Esophagus muscularis mucosa (tissue), 4 donors: ENCODE data around the gene HMG20B. TPM values are rescaled to one million over a fixed set of nuclear protein-coding genes. Genes with fewer than 3 reads are reported as not detected.
A peak's percentile ranks its signal among the peaks of the same experiment; 100 is the strongest.
"Not testable (repeated sequence)": the region's sequence is repeated elsewhere in the genome, so short reads cannot be mapped to it uniquely, and the experiment has no call there.

Source experiments
- DNase-seq: peaks from one replicate; pipeline ENCODE4 v3.0.0-alpha.2; 2017; ENCODE audit errors: extremely low spot score
- H3K27ac ChIP-seq, 4 donors: fragments of 200-600 bp; sonication (generic); replicated peaks in 1 of 4; 1 replicate in 3 of 4; 2 replicates in 1 of 4; pipeline ENCODE4 v1.5.1; 2016 to 2019; ENCODE audit warnings: mild to moderate bottlenecking in 1 of 4
- H3K27me3 ChIP-seq, 4 donors: fragments of 200-600 bp; sonication (generic); one replicate each; pipeline versions ENCODE4 v1.5.1 to v1.6.0; 2016 to 2019
- H3K36me3 ChIP-seq, 4 donors: fragments of 200-600 bp; sonication (generic); one replicate each; pipeline ENCODE4 v1.5.1; 2016 to 2019
- H3K4me1 ChIP-seq, 4 donors: fragments of 200-600 bp; sonication (generic); one replicate each; pipeline ENCODE4 v1.5.1; 2016 to 2019
- H3K4me3 ChIP-seq, 4 donors: fragments of 200-600 bp; sonication (generic); 1 replicate in 2 of 4; 2 replicates in 2 of 4; pipeline ENCODE4 v1.5.1; 2016 to 2019; ENCODE audit warnings: mild to moderate bottlenecking in 4 of 4, moderate library complexity in 1 of 4
- H3K9me3 ChIP-seq, 4 donors: fragments of 200-600 bp; sonication (generic); 1 replicate in 3 of 4; 2 replicates in 1 of 4; pipeline ENCODE4 v1.5.1; 2016 to 2019
- EP300 ChIP-seq: sonication (generic); formaldehyde crosslinking; IDR thresholded peaks from one replicate; pipeline ENCODE4 v1.6.1; 2017; ENCODE audit warnings: antibody characterized with exemption
- POLR2A ChIP-seq: fragments of 450-650 bp; IDR thresholded peaks from one replicate; pipeline ENCODE4 v1.6.1; 2017; ENCODE audit warnings: antibody characterized with exemption, moderate library complexity, mild to moderate bottlenecking, low read depth
- POLR2AphosphoS5 ChIP-seq, 2 donors: sonication (generic); formaldehyde crosslinking; IDR thresholded peaks; one replicate each; pipeline ENCODE4 v1.6.1; 2017; ENCODE audit warnings: antibody characterized with exemption in 2 of 2
- WGBS: methylation state at CpG from one replicate; pipeline ENCODE4 v1.1.5; 2018; 5-methylcytosine and 5-hydroxymethylcytosine counted together
- intact Hi-C: fragments of 100-400 bp; cut with DNase I; formaldehyde crosslinking; loops from one replicate; pipeline ENCODE4 v1.15.1; 2023
- total RNA-seq, 4 donors: library from RNA; depleted of rRNA; stranded (reverse); fragments of >200 nt; gene quantifications; one replicate each; pipeline versions ENCODE4 v1.1.0 to v1.2.1, GENCODE V29; 2016
- TF ChIP-seq, protein P1 (sequence below), 3 experiments: fragments of 200-600 bp in 2 of 3; fragments of 450-650 bp in 1 of 3; sonication (generic) in 2 of 3; IDR thresholded peaks; one replicate each; pipeline ENCODE4 v1.5.1; 2017 to 2019; ENCODE audit warnings: antibody characterized with exemption in 3 of 3, mild to moderate bottlenecking in 2 of 3, moderate library complexity in 1 of 3

The HMG20B gene
- total RNA-seq, 4 donors from 2014 or later = 136 to 202 (median 161) TPM

DNA sequence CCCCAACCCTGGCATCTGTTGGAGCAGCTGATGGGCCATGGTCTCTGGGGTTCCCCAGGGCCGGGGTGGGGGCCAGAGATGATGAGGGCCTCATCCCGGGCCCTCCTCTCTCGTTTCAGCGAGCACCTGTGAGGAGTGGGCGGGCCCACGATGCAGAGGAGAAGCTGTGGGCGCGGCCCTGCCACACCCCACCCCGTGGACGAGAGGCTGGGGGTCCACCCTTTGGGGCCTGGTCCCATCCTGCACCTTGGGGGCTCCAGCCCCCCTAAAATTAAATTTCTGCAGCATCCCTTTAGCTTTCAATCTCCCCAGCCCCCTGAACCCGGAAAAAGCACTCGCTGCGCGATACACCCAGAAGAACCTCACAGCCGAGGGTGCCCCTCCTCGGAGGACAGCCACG lies 5.6 kb downstream of the HMG20B start:
- no peak overlapping the region for H3K4me3 ChIP-seq
- H3K36me3 ChIP-seq = peaks cover 5 to 14% (median 12%) of the 10 kb centered on the region in 4 donors
- TF ChIP-seq POLR2AphosphoS5 (IDR thresholded peaks at IDR 0.05) (no peak), EP300 (no peak), POLR2A (no peak)
- TF ChIP-seq, protein P1, sequence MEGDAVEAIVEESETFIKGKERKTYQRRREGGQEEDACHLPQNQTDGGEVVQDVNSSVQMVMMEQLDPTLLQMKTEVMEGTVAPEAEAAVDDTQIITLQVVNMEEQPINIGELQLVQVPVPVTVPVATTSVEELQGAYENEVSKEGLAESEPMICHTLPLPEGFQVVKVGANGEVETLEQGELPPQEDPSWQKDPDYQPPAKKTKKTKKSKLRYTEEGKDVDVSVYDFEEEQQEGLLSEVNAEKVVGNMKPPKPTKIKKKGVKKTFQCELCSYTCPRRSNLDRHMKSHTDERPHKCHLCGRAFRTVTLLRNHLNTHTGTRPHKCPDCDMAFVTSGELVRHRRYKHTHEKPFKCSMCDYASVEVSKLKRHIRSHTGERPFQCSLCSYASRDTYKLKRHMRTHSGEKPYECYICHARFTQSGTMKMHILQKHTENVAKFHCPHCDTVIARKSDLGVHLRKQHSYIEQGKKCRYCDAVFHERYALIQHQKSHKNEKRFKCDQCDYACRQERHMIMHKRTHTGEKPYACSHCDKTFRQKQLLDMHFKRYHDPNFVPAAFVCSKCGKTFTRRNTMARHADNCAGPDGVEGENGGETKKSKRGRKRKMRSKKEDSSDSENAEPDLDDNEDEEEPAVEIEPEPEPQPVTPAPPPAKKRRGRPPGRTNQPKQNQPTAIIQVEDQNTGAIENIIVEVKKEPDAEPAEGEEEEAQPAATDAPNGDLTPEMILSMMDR (IDR thresholded peaks at IDR 0.05) = no peak
- peaks cover 20 to 68% (median 54%) of the 10 kb centered on the region in 4 donors for H3K4me1 ChIP-seq
- no peaks in the 10 kb centered on the region for H3K9me3 ChIP-seq
- 78% methylated on average over 6 of the region's 17 CpGs for WGBS
- H3K27me3 ChIP-seq = no peaks in the 10 kb centered on the region
- DNase-seq = no peak
- peak overlapping the region in 3 of 4 donors; percentile 5 to 85 (median 80) for H3K27ac ChIP-seq
- intact Hi-C loops = loop anchor here (5.0 kb wide), 1 partner anchor 39 kb away; no protein-coding TSS in a partner anchor

DNA sequence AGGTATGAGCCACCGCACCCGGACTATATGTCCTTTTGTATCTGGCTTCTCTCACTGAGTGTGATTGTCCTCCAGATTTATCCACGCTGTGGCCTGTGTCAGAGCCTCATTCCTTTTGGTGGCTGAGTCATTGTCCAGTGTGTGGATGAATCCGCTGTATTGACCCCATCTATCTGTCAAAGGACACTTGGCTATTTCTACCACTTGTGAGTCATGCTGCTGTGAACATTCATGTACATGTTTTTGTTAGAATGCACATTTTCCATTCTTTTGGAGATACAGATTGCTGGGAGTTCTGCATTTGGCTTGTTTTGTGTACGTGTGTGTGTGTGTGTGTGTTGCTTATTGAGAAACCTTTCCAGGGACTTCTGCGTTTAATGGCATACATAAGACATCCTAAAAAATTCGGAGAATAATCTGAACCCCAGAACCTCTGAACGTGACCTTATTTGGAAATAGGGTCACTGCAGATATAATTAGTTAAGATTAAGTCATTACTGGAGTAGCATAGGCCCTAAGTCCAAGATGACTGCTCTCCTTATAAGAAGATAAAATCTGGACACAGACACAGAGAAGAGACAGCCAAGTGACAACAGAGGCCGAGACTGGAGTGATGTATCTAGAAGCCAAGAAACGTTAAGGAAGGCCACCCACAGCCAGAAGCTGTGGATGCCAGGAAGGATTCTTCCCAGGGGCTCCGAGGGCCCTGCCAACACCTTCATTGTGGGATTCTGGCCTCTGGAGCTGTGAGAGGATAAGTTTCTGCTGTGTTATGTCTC lies 7.6 kb downstream of the HMG20B start:
- 29% methylated on average over 11 of the region's 11 CpGs for WGBS
- H3K27ac ChIP-seq = peak overlapping the region; percentile 61 to 85 (median 76)

DNA sequence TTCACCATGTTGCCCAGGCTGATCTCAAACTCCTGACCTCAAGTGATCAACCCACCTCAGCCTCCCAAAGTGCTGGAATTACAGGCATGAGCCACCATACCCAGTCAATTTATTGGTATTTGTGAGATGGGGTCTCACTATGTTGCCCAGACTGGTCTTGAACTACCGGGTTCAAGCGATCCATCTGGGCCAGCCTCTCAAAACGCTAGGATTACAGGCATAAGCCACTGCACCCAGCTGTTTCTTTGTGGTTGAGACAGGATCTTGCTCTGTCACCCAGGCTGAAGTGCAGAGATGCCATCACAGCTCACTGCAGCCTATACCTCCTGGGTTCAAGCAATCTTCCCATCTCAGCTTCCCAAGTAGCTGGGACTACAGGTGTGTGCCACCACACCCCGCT lies 9.0 kb downstream of the HMG20B start:
- H3K27me3 ChIP-seq = peaks cover 0 to 15% (median 0%) of the 10 kb centered on the region in 4 donors
- peak overlapping the region in 3 of 4 donors; percentile 75 to 85 (median 76) for H3K27ac ChIP-seq
- intact Hi-C loops, H3K4me3 ChIP-seq, DNase-seq, H3K9me3 ChIP-seq, H3K36me3 ChIP-seq: not testable (repeated sequence)
- WGBS = 85% methylated on average over 4 of the region's 4 CpGs
- peaks cover 13 to 53% (median 42%) of the 10 kb centered on the region in 4 donors for H3K4me1 ChIP-seq

More for the DNA sequence above, 7.6 kb downstream of the HMG20B start:
- no peak for TF ChIP-seq EP300
- TF ChIP-seq POLR2AphosphoS5 (IDR thresholded peaks at IDR 0.05) = peak; percentile 33 to 48
- Histone ChIP-seq H3K27me3 (peaks cover 0 to 3% (median 0%) of the 10 kb centered on the region in 4 donors), H3K4me1 (peaks cover 13 to 53% (median 42%) of the 10 kb centered on the region in 4 donors), H3K4me3 (no peak overlapping the region), H3K9me3 (no peaks in the 10 kb centered on the region), H3K36me3 (peaks cover 0 to 9% (median 4%) of the 10 kb centered on the region in 4 donors)
- no peak for DNase-seq
- intact Hi-C loops = no loop called here

DNA sequence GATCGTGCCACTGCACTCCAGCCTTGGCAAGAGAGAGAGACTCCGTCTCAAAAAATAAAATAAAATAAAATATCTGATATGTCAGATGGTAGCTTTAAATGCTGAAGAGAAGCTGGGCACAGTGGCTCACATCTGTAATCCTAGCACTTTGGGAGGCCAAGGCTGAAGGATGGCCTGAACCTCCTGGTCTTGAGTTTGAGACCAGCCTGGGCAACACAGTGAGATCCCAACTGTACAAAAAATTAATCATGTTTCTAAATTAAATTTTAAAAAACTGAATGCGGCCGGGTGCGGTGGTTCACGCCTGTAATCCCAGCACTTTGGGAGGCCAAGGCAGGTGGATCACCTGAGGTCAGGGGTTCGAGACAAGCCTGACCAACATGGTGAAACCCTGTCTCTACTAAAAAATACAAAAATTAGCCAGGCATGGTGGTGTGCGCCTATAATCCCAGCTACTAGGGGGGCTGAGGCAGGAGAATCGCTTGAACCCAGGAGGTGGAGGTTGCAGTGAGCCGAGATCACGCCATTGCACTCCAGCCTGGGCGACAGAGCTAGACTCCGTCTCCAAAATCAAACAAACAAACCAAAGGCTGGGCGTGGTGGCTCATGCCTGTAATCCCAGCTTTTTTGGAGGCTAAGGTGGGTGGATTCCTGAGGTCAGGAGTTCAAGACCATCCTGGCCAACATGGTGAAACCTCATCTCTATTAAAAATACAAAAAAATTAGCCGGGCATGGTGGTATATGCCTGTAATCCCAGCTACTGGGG lies 11.5 kb downstream of the HMG20B start:
- H3K9me3 ChIP-seq, H3K4me3 ChIP-seq, intact Hi-C loops, H3K27ac ChIP-seq, H3K36me3 ChIP-seq, DNase-seq: not testable (repeated sequence)
- Histone ChIP-seq H3K4me1 (peaks cover 14 to 43% (median 41%) of the 10 kb centered on the region in 4 donors), H3K27me3 (peaks cover 0 to 15% (median 0%) of the 10 kb centered on the region in 4 donors)
- 85% methylated on average over 15 of the region's 15 CpGs for WGBS

DNA sequence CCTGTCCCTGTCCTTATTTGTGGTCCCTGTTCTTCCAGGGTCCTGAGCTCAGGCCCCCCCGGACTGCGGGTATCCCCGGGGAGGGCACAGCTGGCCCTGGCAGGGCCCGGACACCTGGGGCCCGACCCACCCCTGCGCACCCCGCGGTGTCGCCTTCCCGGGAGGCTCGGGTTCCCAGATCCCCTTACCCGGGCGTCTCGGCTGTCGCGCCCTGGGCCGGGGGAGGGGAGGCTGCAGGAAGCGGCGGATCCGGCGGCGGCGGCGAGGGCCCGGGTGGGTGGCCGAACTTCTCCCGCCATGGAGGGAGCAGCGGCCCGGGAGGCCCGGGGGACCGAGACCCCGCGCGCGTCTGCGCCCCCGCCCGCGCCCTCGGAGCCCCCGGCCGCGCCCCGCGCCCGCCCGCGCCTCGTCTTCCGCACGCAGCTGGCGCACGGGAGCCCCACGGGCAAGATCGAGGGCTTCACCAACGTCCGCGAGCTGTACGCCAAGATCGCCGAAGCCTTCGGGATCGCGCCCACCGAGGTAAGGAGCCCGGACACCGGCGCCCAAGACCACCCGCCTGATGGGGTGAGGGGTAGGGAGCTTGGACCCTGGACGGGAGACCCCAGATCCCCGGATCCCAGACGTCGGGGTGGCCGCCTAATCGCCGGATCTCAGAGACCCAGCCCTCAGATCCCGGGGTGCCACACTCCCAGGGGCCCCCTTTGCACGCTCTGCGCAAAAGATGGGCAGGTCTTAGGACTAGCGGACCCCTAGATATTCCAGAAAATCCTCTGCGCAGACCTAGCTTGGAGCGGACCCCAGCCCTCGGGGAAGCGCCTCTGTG lies 12.8 kb downstream of the HMG20B start, which contains the start of gene GIPC3:
GIPC3 (plus strand) TSS at position 178 of the 826 bp plus-strand sequence; CDS start at position 298, 120 bp downstream.
- H3K4me1 ChIP-seq = peaks cover 14 to 31% (median 30%) of the 10 kb centered on the region in 4 donors
- no peak for DNase-seq
- H3K9me3 ChIP-seq = no peaks in the 10 kb centered on the region
- WGBS = 5% methylated on average over 22 of the region's 84 CpGs
- H3K36me3 ChIP-seq = peaks cover 0 to 4% (median 0%) of the 10 kb centered on the region in 4 donors
- intact Hi-C loops = no loop called here
- TF ChIP-seq, protein P1 (IDR thresholded peaks at IDR 0.05) = no peak
- TF ChIP-seq EP300 (no peak), POLR2AphosphoS5 (IDR thresholded peaks at IDR 0.05) (no peak), POLR2A (no peak)
- peak within 1 kb of the TSS; percentile 49 to 84 (median 66) for H3K27ac ChIP-seq
- H3K4me3 ChIP-seq = peak within 1 kb of the TSS; percentile 51 to 60 (median 54)
- H3K27me3 ChIP-seq = peaks cover 0 to 15% (median 0%) of the 10 kb centered on the region in 4 donors
